Right hindlimb (tissue), 1 donor: ENCODE data around the gene DNM2.

ENCODE experiments used
- DNase-seq: peaks from one replicate; pipeline ENCODE4 v3.0.0-alpha.2; 2018

The DNM2 gene

GRCh38 chr19:10691178-10691881 lies 26.5 kb upstream of the DNM2 start:
- DNase-seq = no peak

- DNase-seq = no peak
Observed at GRCh38 chr19:10691883-10692282, 26.0 kb upstream of the DNM2 start.

GRCh38 chr19:10692673-10693264 lies 25.1 kb upstream of the DNM2 start:
- DNase-seq = no peak

- DNase-seq = no peak
Observed at GRCh38 chr19:10694706-10695307, 23.1 kb upstream of the DNM2 start.

- DNase-seq = peak; percentile 94
Observed at GRCh38 chr19:10695401-10696398, 22.2 kb upstream of the DNM2 start.

- no peak for DNase-seq
Observed at GRCh38 chr19:10699650-10700335, 18.1 kb upstream of the DNM2 start.

GRCh38 chr19:10701955-10702525 lies 15.8 kb upstream of the DNM2 start:
- DNase-seq = no peak

GRCh38 chr19:10706990-10707389 lies 10.9 kb upstream of the DNM2 start:
- DNase-seq = no peak

- no peak for DNase-seq
Observed at GRCh38 chr19:10707440-10707839, 10.4 kb upstream of the DNM2 start.

- DNase-seq = no peak
Observed at GRCh38 chr19:10708291-10708690, 9.6 kb upstream of the DNM2 start.

- no peak for DNase-seq
Observed at GRCh38 chr19:10712045-10712444, 5.8 kb upstream of the DNM2 start.

GRCh38 chr19:10712754-10713153 lies 5.1 kb upstream of the DNM2 start:
- DNase-seq = no peak

- DNase-seq = no peak
Observed at GRCh38 chr19:10713317-10713716, 4.6 kb upstream of the DNM2 start.

GRCh38 chr19:10717054-10717355 lies 874 bp upstream of the DNM2 start:
- DNase-seq = no peak

GRCh38 chr19:10718205-10719196 lies 622 bp downstream of the DNM2 start:
- no peak for DNase-seq

- DNase-seq = no peak
Observed at GRCh38 chr19:10719466-10719961, 1.6 kb downstream of the DNM2 start.

- DNase-seq = no peak
Observed at GRCh38 chr19:10720607-10721125, 2.8 kb downstream of the DNM2 start.

GRCh38 chr19:10723591-10723990 lies 5.7 kb downstream of the DNM2 start:
- DNase-seq = no peak

- no peak for DNase-seq
Observed at GRCh38 chr19:10724573-10725071, 6.7 kb downstream of the DNM2 start.

- DNase-seq = no peak
Observed at GRCh38 chr19:10725415-10725814, 7.5 kb downstream of the DNM2 start.
